ENCODE measurements around the gene MAN1C1.
"Not testable (repeated sequence)": the region's sequence is repeated elsewhere in the genome, so short reads cannot be mapped to it uniquely, and the experiment has no call there.

Gene MAN1C1

GRCh38 chr1:25657883-25658760 lies 41.5 kb downstream of the MAN1C1 start:
- DNase-seq (ENCODE audit: low read depth, low spot score): no peak

- DNase-seq (ENCODE audit: low read depth, low spot score): no peak
Measured at GRCh38 chr1:25658791-25659431, 42.3 kb downstream of the MAN1C1 start.

DNA sequence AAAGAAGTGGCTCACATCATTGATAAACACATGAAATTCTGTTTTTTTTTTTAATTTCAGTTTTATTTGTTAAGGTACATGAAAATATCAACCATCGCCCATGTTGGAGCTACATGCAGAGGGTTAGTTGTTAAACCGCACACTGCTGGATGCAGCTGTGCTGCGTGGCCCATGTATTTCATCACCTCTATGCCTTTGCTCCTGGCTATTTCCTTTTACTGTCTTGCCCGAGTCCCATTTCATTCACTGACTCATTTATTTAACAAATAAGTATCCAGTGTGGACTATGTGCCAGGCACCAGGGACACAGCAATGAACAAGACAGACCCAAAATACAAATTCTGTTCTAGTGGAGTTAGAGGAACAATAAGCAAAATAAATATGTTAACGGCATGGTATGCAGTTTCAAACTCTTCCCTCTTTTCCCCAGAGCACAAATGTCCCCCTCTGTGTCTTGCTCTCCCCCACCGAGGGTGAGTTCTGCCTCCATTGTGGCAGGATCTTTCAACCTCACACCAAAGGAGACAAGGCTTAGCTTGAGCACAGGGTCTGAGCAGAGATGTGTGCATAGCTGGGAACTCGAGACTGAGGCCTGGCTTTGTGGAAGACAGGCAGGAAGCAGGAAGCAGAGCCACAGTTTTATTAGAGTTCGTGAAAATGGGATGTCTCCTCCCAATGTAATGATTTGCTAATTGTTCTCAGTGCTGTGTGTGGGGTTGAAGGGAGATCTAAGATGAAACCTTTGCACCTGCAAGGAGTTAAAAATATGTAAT lies 44.6 kb downstream of the MAN1C1 start:
- DNase-seq (ENCODE audit: low read depth, low spot score): no peak

- DNase-seq (ENCODE audit: low read depth, low spot score): no peak
Measured at GRCh38 chr1:25662061-25662460, 45.5 kb downstream of the MAN1C1 start.

GRCh38 chr1:25662959-25663358 lies 46.4 kb downstream of the MAN1C1 start:
- not testable (repeated sequence) for DNase-seq (ENCODE audit: low read depth, low spot score)

- no peak for DNase-seq (ENCODE audit: low read depth, low spot score)
Measured at GRCh38 chr1:25664357-25665199, 48.0 kb downstream of the MAN1C1 start.

- no peak for DNase-seq (ENCODE audit: low read depth, low spot score)
Measured at GRCh38 chr1:25666460-25666859, 49.9 kb downstream of the MAN1C1 start.

GRCh38 chr1:25668931-25669573 lies 52.5 kb downstream of the MAN1C1 start:
- no peak for DNase-seq (ENCODE audit: low read depth, low spot score)

DNA sequence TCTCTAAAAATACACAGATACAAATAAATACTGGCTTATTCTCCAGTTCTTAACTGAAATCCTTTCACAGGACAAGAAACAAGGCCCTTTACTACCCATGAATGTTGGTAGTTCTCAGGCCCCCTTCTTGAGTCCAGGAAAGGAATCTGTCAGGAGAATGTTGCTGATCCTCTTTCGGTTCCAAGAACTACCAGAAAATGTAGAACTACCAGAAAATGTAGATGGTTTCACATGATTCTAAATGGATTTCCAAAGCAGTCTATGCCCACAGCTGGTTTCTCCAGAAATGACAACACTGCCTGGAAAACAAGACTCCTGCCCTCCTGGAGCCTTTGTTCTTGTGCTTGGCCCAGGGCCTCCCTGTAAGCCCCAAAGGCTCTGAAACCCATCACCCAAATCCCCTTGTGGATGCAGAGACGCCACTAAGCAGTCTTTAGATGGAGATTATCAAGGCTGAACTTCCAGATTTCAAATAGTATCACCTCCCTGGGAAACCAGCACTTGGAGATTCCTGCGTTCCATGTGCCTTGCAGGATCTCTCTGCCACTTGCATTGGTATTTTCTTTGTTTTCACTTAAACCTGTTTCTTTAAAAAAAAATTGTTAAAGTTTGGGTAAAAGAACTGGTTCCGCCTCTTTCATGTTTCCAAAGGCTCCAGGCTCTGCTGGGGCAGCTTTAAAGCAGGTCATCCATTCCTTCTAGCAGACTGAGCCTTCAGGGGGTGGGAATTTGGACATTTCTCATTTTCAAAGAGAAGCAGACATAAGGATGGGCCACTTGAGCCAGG lies 53.4 kb downstream of the MAN1C1 start:
- no peak for DNase-seq (ENCODE audit: low read depth, low spot score)

DNA sequence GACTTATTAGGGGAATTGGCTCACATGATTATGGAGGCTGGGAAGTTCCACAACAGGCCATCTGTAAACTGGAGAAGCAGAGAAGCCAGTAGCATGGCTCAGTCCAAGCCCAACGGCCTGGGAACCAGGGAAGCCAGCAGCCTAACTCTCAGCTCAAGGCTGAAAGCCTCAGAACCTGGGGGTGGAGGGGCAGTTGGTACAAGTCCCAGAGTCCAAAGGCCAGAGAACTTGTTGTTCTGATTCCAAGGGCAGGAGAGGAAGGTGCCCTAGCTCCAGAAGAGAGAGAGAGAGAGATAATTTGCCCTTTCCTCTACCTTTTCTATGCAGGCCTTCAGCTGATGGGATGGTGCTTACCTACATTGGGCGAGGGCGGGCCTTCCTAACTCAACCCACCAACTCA lies 55.3 kb downstream of the MAN1C1 start:
- DNase-seq (ENCODE audit: low read depth, low spot score): no peak

GRCh38 chr1:25672763-25673409 lies 56.3 kb downstream of the MAN1C1 start:
- no peak for DNase-seq (ENCODE audit: low read depth, low spot score)

GRCh38 chr1:25673456-25673855 lies 56.9 kb downstream of the MAN1C1 start:
- no peak for DNase-seq (ENCODE audit: low read depth, low spot score)

GRCh38 chr1:25673962-25674806 lies 57.6 kb downstream of the MAN1C1 start:
- no peak for DNase-seq (ENCODE audit: low read depth, low spot score)

GRCh38 chr1:25674807-25675084 lies 58.2 kb downstream of the MAN1C1 start:
- DNase-seq (ENCODE audit: low read depth, low spot score): no peak

GRCh38 chr1:25675729-25676476 lies 59.3 kb downstream of the MAN1C1 start:
- DNase-seq (ENCODE audit: low read depth, low spot score): peak; percentile 75

GRCh38 chr1:25676488-25676887 lies 59.9 kb downstream of the MAN1C1 start:
- no peak for DNase-seq (ENCODE audit: low read depth, low spot score)

GRCh38 chr1:25677193-25677773 lies 60.7 kb downstream of the MAN1C1 start:
- no peak for DNase-seq (ENCODE audit: low read depth, low spot score)

DNA sequence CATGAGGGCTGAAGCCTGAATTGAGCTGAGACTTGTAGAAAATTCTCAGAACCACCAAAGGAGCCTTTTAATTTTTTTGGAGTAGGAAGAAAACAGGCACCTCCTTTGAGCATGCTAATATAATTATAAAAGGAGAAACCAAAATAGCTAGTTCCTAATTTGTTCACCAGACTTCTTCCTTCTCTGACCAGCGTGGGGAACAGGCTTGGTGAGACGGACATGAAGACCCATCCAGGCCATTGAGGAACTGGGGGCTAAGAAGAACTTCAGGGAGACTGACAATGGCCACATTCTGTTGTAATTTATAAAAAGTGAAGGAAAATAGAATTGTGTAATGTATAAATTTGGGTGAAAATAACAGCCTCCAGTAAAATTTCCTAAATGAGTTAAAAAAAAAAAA lies 62.6 kb downstream of the MAN1C1 start:
- DNase-seq (ENCODE audit: low read depth, low spot score): no peak
